Prostate gland (tissue), 2 donors: ENCODE measurements around the gene LSAMP. TPM values are rescaled to one million over a fixed set of nuclear protein-coding genes. Genes with fewer than 3 reads are reported as not detected.

Experiments used
- DNase-seq: peaks from one replicate; pipeline ENCODE4 v3.0.0-alpha.2; 2019; ENCODE audit warnings: low spot score
- H3K27ac ChIP-seq, 2 donors: fragments of 200-600 bp; sonication (generic); 2 replicates each; pipeline ENCODE4 v1.5.1; 2017 to 2019
- H3K27me3 ChIP-seq: fragments of 200-600 bp; sonication (generic); replicated peaks from 2 replicates; pipeline ENCODE4 v1.5.1; 2019; ENCODE audit not compliant: insufficient read depth
- H3K36me3 ChIP-seq, 2 donors: fragments of 200-600 bp; sonication (generic); 1 replicate in 1 of 2; 2 replicates in 1 of 2; pipeline versions ENCODE4 v1.5.1 to v1.8.1; 2017 to 2019
- H3K4me1 ChIP-seq: fragments of 200-600 bp; sonication (generic); replicated peaks from 2 replicates; pipeline ENCODE4 v1.5.1; 2019
- H3K4me3 ChIP-seq, 2 donors: fragments of 200-600 bp; sonication (generic); 2 replicates each; pipeline ENCODE4 v1.5.1; 2017 to 2019
- H3K9me3 ChIP-seq: fragments of 200-600 bp; sonication (generic); 2 replicates; pipeline ENCODE4 v1.5.1; 2017
- CTCF ChIP-seq, 4 experiments: fragments of 200-600 bp in 2 of 4; fragments of 450-650 bp in 2 of 4; sonication (generic) in 2 of 4; IDR thresholded peaks; 1 replicate in 3 of 4; 2 replicates in 1 of 4; pipeline ENCODE4 v1.5.1; 2016 to 2019; ENCODE audit warnings: antibody characterized with exemption in 4 of 4, mild to moderate bottlenecking in 2 of 4, moderate library complexity in 2 of 4
- POLR2A ChIP-seq: fragments of 450-650 bp; IDR thresholded peaks from one replicate; pipeline ENCODE4 v1.6.1; 2016; ENCODE audit warnings: antibody characterized with exemption, mild to moderate bottlenecking
- POLR2AphosphoS5 ChIP-seq: sonication (generic); formaldehyde crosslinking; IDR thresholded peaks from one replicate; pipeline ENCODE4 v1.6.1; 2017; ENCODE audit warnings: antibody characterized with exemption
- WGBS: methylation state at CpG from one replicate; pipeline ENCODE4 v1.1.5; 2018; 5-methylcytosine and 5-hydroxymethylcytosine counted together
- intact Hi-C: fragments of 100-400 bp; cut with DNase I; formaldehyde crosslinking; loops from one replicate; pipeline ENCODE4 v1.14.2; 2022
- total RNA-seq, 2 donors: library from RNA; depleted of rRNA; stranded (reverse); fragments of >200 nt; gene quantifications; one replicate each; pipeline ENCODE4 v1.1.0, GENCODE V29; 2016

LSAMP gene
- total RNA-seq, 2 donors from 2014 or later, result 15.4 to 38.0 TPM

GRCh38 chr3:116299646-116300081, 145.6 kb downstream of the LSAMP start:
- Histone ChIP-seq H3K27me3 (no peaks in the 10 kb centered on the region), H3K9me3 (no peaks in the 10 kb centered on the region), H3K36me3 (no peaks in the 10 kb centered on the region), H3K4me3 (no peak overlapping the region), H3K27ac (no peak overlapping the region), H3K4me1 (no peaks in the 10 kb centered on the region)
- no peak for TF ChIP-seq POLR2A
- TF ChIP-seq CTCF (IDR thresholded peaks at IDR 0.05), result no peak
- TF ChIP-seq POLR2AphosphoS5, result no peak
- 83% methylated on average over 3 of the region's 3 CpGs for WGBS
- no peak for DNase-seq
- intact Hi-C loops, result no loop called here

GRCh38 chr3:116298151-116298550, 147.1 kb downstream of the LSAMP start:
- WGBS, result 83% methylated on average over 1 of the region's 1 CpG
- TF ChIP-seq POLR2AphosphoS5, result no peak
- TF ChIP-seq POLR2A, result no peak
- no peak for TF ChIP-seq CTCF (IDR thresholded peaks at IDR 0.05)
- no peaks in the 10 kb centered on the region for H3K36me3 ChIP-seq

GRCh38 chr3:116291141-116291540, 154.1 kb downstream of the LSAMP start:
- no peak overlapping the region for H3K4me3 ChIP-seq
- TF ChIP-seq POLR2AphosphoS5 (no peak), POLR2A (no peak), CTCF (IDR thresholded peaks at IDR 0.05) (no peak)
- WGBS, result 92% methylated on average over 4 of the region's 4 CpGs

More at GRCh38 chr3:116298151-116298550, 147.1 kb downstream of the LSAMP start:
- Histone ChIP-seq H3K27ac (no peak overlapping the region), H3K9me3 (no peaks in the 10 kb centered on the region), H3K4me1 (no peaks in the 10 kb centered on the region), H3K4me3 (no peak overlapping the region), H3K27me3 (no peaks in the 10 kb centered on the region)
- no peak for DNase-seq
- intact Hi-C loops, result no loop called here

GRCh38 chr3:116288485-116288884, 156.8 kb downstream of the LSAMP start:
- no peaks in the 10 kb centered on the region for H3K4me1 ChIP-seq
- no peaks in the 10 kb centered on the region for H3K36me3 ChIP-seq
- 34% methylated on average over 4 of the region's 4 CpGs for WGBS
- DNase-seq, result no peak
- H3K27me3 ChIP-seq, result no peaks in the 10 kb centered on the region
- no peak overlapping the region for H3K4me3 ChIP-seq
- H3K9me3 ChIP-seq, result no peaks in the 10 kb centered on the region
- intact Hi-C loops, result no loop called here
- TF ChIP-seq CTCF (IDR thresholded peaks at IDR 0.05) (no peak), POLR2A (no peak), POLR2AphosphoS5 (no peak)
- H3K27ac ChIP-seq, result no peak overlapping the region

More at GRCh38 chr3:116291141-116291540, 154.1 kb downstream of the LSAMP start:
- intact Hi-C loops, result no loop called here
- no peak for DNase-seq
- Histone ChIP-seq H3K4me1 (no peaks in the 10 kb centered on the region), H3K27me3 (no peaks in the 10 kb centered on the region), H3K27ac (no peak overlapping the region), H3K36me3 (no peaks in the 10 kb centered on the region), H3K9me3 (no peaks in the 10 kb centered on the region)

GRCh38 chr3:116285781-116286421, 159.4 kb downstream of the LSAMP start:
- no peaks in the 10 kb centered on the region for H3K27me3 ChIP-seq
- intact Hi-C loops, result no loop called here
- H3K36me3 ChIP-seq, result no peaks in the 10 kb centered on the region
- 81% methylated on average over 1 of the region's 1 CpG for WGBS
- no peaks in the 10 kb centered on the region for H3K9me3 ChIP-seq
- no peaks in the 10 kb centered on the region for H3K4me1 ChIP-seq
- no peak overlapping the region for H3K4me3 ChIP-seq
- TF ChIP-seq CTCF (IDR thresholded peaks at IDR 0.05), result no peak
- no peak for TF ChIP-seq POLR2A
- TF ChIP-seq POLR2AphosphoS5, result no peak
- H3K27ac ChIP-seq, result no peak overlapping the region
- DNase-seq, result no peak
